Kidney epithelial cell (primary cell): ENCODE data around the gene PIEZO1. TPM values are rescaled to one million over a fixed set of nuclear protein-coding genes. Genes with fewer than 3 reads are reported as not detected.

Source experiments
- DNase-seq: peaks from one replicate; pipeline ENCODE4 v3.0.0-alpha.2; 2010; ENCODE audit warnings: low read depth
- H3K27me3 ChIP-seq: 2 replicates; pipeline ENCODE4 v1.6.0; 2011; ENCODE audit warnings: low read length; ENCODE audit not compliant: control insufficient read depth, insufficient read depth
- H3K36me3 ChIP-seq: 2 replicates; pipeline ENCODE4 v1.5.1; 2011; ENCODE audit warnings: low read length; ENCODE audit not compliant: control insufficient read depth, insufficient read depth
- H3K4me3 ChIP-seq: 2 replicates; pipeline ENCODE4 v1.5.1; 2011; ENCODE audit warnings: low read depth, mild to moderate bottlenecking, control low read depth, low read length
- total RNA-seq: library from RNA; depleted of rRNA; stranded (reverse); fragments of >200 nt; gene quantifications from 2 replicates; pipeline ENCODE4 v1.2.3, GENCODE V29; 2015
- TF ChIP-seq, protein P1 (sequence below): IDR thresholded peaks from 2 replicates; pipeline ENCODE4 v1.5.1; 2011; ENCODE audit warnings: mild to moderate bottlenecking, moderate library complexity, low read length, control low read depth, inconsistent platforms; ENCODE audit not compliant: insufficient read depth, poor library complexity, severe bottlenecking

PIEZO1 gene
- total RNA-seq, 1 donor from 2014 or later: 309 TPM

DNA sequence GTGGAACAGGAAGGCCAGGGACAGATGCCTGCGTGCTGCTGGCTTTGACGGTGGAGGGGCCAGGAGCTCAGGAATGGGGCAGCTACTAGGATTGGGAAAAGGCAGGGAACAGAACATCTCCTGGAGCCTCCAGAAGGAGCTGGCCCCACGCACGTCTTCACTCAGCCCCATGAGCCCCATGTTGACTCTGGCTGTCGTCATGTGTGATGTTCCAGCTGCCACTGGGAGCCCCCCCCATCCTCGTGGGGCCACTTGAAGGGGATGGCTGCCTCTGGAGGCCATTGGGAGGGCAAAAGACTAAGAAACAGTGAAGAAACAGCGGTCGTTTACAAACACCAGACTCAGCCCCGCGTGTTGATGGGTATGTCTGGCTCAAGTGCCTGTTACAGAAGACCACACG is 45.2 kb upstream of the PIEZO1 start:
- TF ChIP-seq, protein P1, sequence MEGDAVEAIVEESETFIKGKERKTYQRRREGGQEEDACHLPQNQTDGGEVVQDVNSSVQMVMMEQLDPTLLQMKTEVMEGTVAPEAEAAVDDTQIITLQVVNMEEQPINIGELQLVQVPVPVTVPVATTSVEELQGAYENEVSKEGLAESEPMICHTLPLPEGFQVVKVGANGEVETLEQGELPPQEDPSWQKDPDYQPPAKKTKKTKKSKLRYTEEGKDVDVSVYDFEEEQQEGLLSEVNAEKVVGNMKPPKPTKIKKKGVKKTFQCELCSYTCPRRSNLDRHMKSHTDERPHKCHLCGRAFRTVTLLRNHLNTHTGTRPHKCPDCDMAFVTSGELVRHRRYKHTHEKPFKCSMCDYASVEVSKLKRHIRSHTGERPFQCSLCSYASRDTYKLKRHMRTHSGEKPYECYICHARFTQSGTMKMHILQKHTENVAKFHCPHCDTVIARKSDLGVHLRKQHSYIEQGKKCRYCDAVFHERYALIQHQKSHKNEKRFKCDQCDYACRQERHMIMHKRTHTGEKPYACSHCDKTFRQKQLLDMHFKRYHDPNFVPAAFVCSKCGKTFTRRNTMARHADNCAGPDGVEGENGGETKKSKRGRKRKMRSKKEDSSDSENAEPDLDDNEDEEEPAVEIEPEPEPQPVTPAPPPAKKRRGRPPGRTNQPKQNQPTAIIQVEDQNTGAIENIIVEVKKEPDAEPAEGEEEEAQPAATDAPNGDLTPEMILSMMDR: no peak
- H3K36me3 ChIP-seq: no peaks in the 10 kb centered on the region
- H3K4me3 ChIP-seq: no peak overlapping the region
- DNase-seq: no peak
- H3K27me3 ChIP-seq: no peaks in the 10 kb centered on the region

DNA sequence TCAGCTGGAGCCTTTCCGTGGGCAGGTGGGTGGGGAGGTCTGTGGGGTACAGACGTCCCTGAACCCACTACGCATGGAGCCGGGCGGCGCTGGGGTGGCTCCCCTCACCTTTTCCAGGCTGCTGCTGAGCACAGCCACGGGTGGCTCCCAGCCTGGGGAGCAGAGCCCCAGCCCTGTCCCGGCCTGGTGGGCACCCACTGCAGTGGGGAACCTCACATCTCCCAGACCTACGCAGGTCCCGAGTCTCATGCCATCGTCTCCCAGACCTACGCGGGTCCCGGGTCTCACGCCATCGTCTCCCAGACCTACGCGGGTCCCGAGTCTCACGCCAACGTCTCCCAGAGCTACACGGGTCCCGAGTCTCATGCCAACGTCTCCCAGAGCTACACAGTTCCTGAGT is 43.7 kb upstream of the PIEZO1 start:
- Histone ChIP-seq H3K36me3 (no peaks in the 10 kb centered on the region), H3K27me3 (no peaks in the 10 kb centered on the region), H3K4me3 (no peak overlapping the region)
- no peak for DNase-seq
- TF ChIP-seq, protein P1: no peak

DNA sequence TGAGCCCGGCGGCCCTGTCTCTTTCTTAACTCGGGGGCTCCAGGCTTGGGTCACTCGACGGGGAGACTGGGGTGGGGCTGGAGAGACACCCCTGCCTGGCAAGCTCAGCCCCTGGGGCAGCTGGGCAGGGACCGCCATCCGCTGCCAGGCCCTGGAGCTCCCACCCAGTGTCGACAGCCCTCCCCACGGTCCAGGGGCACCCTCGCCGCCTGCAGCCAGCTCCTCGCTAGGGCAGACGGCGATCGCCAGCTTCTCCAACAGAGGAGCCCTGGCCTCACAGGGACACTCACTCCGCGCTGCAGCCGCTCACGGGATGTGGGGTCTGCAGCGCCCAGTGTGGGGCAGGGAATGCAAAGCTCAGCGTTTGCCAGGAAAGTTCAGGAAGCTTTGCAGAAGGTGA is 42.7 kb upstream of the PIEZO1 start:
- TF ChIP-seq, protein P1: no peak
- no peak overlapping the region for H3K4me3 ChIP-seq
- no peak for DNase-seq
- H3K27me3 ChIP-seq: no peaks in the 10 kb centered on the region
- no peaks in the 10 kb centered on the region for H3K36me3 ChIP-seq

DNA sequence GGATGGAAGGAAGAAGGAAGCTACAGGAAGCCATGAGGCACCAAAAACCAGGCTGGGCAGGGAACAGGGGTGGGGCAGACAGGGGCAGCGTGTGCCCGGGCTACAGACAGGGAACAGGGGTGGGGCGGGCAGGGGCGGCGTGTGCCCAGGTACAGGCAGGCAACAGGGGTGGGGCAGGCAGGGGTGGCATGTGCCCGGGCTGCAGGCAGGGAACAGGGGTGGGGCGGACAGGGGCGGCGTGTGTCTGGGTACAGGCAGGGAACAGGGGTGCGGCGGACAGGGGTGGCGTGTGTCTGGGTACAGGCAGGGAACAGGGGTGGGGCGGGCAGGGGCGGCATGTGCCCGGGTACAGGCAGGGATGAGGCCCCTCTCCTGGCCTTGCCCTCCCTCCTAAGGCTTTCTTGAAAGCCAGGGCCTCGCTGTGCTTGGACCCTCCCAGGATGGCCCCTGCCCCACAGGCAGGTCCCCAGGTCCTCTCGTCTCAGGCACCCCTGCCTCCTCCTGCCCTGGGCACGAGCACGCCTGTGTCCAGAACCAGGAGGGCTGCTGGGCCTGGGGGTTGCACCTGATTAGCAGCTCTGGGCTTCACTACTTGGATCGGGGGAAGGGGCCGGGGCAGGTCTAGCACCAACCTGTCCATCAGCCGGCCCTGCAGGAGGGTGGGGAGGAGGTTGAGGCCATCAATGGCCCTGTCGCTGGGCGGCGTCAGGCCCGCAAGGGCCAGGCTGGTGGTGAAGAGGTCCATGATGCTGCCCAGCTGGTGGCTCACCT is 41.2 kb upstream of the PIEZO1 start:
- Histone ChIP-seq H3K36me3 (no peaks in the 10 kb centered on the region), H3K27me3 (no peaks in the 10 kb centered on the region), H3K4me3 (no peak overlapping the region)
- TF ChIP-seq, protein P1: no peak
- DNase-seq: no peak

DNA sequence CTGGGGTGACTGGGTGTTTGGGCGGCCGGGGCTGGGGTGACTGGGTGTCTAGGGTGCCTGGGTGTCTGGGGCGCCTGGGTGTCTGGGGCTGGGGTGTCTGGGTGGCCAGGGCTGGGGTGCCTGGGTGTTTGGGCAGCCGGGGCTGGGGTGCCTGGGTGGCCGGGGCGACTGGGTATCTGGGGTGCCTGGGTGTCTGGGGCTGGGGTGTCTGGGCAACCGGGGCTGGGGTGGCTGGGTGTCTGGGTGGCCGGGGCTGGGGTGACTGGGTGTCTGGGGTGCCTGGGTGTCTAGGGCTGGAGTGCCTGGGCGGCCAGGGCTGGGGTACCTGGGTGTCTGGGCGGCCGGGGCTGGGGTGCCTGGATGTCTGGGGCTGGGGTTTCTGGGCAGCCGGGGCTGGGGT is 40.1 kb upstream of the PIEZO1 start:
- Histone ChIP-seq H3K27me3 (no peaks in the 10 kb centered on the region), H3K36me3 (no peaks in the 10 kb centered on the region), H3K4me3 (no peak overlapping the region)
- TF ChIP-seq, protein P1: no peak
- no peak for DNase-seq
